Esophagus squamous epithelium (tissue), 5 donors: ENCODE data around the gene AIFM3. TPM values are rescaled to one million over a fixed set of nuclear protein-coding genes. Genes with fewer than 3 reads are reported as not detected.
A peak's percentile ranks its signal among the peaks of the same experiment; 100 is the strongest.
"Not testable (repeated sequence)": the region's sequence is repeated elsewhere in the genome, so short reads cannot be mapped to it uniquely, and the experiment has no call there.

Experiments
- DNase-seq: peaks from one replicate; lab custom pipeline; 2025; lab: John Stamatoyannopoulos, UW
- H3K27ac ChIP-seq, 4 donors: fragments of 200-600 bp; sonication (generic); one replicate each; pipeline ENCODE4 v1.5.1; 2016 to 2019; ENCODE audit warnings: mild to moderate bottlenecking in 1 of 4
- H3K27me3 ChIP-seq, 4 donors: fragments of 200-600 bp; sonication (generic); 1 replicate in 3 of 4; 2 replicates in 1 of 4; pipeline versions ENCODE4 v1.5.1 to v1.6.0; 2017 to 2021; ENCODE audit warnings: antibody characterized with exemption in 1 of 4
- H3K36me3 ChIP-seq, 3 donors: fragments of 200-600 bp; sonication (generic); one replicate each; pipeline ENCODE4 v1.5.1; 2016 to 2019
- H3K4me1 ChIP-seq, 3 donors: fragments of 200-600 bp; sonication (generic); one replicate each; pipeline ENCODE4 v1.5.1; 2017 to 2019
- H3K4me3 ChIP-seq, 4 donors: fragments of 200-600 bp; sonication (generic); 1 replicate in 3 of 4; 2 replicates in 1 of 4; pipeline ENCODE4 v1.5.1; 2016 to 2019; ENCODE audit warnings: mild to moderate bottlenecking in 2 of 4, moderate library complexity in 1 of 4
- H3K9me3 ChIP-seq, 3 donors: fragments of 200-600 bp; sonication (generic); one replicate each; pipeline ENCODE4 v1.5.1; 2016 to 2019
- CTCF ChIP-seq, 6 experiments: fragments of 450-650 bp in 4 of 6; fragments of 200-600 bp in 2 of 6; sonication (generic) in 2 of 6; IDR thresholded peaks; one replicate each; pipeline ENCODE4 v1.5.1; 2016 to 2019; ENCODE audit warnings: antibody characterized with exemption in 6 of 6, mild to moderate bottlenecking in 4 of 6, moderate library complexity in 4 of 6
- POLR2A ChIP-seq, 4 donors: fragments of 450-650 bp; IDR thresholded peaks; one replicate each; pipeline ENCODE4 v1.6.1; 2017; ENCODE audit warnings: antibody characterized with exemption in 4 of 4, mild to moderate bottlenecking in 4 of 4, moderate library complexity in 3 of 4
- WGBS, 2 donors: methylation state at CpG; one replicate each; pipeline ENCODE4 v1.1.5; 2018; 5-methylcytosine and 5-hydroxymethylcytosine counted together
- intact Hi-C: fragments of 100-400 bp; cut with DNase I; formaldehyde crosslinking; loops from one replicate; pipeline ENCODE4 v1.15.0; 2022
- total RNA-seq, 4 donors: library from RNA; depleted of rRNA; stranded (reverse); fragments of >200 nt; gene quantifications; one replicate each; pipeline ENCODE4 v1.1.0, GENCODE V29; 2016
- donor health status: DM: yes; HTN: yes; CAD: no.

The AIFM3 gene
- total RNA-seq, 4 donors from 2014 or later: 0.30 to 1.9 (median 0.94) TPM

DNA sequence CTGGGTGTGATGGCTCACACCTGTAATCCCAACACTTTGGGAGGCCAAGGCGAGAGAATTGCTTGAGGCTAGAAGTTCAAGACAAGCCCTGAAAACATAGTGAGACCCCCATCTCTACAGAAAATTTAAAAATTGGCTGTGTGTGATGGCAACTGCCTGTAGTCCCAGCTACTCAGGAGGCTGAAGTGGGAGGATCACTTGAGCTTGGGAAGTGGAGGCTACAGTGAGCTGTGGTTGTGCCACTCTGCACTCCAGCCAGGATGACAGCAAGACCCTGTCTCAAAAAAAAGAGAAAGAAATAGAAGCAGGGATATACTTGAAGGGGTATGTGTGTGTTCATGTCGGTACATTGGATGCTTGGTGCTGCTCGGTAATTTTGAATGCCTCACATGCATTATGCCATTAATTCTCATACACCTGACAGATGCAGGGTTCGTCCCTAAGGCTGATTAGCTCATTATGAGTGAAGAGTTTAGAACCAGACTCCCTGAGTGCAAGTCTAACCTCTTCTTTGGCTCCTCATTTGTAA, 35.9 kb upstream of the AIFM3 start:
- Histone ChIP-seq H3K4me3 (no peak overlapping the region), H3K9me3 (no peaks in the 10 kb centered on the region), H3K36me3 (peaks cover 0 to 33% (median 6%) of the 10 kb centered on the region in 3 donors), H3K27me3 (no peaks in the 10 kb centered on the region), H3K27ac (no peak overlapping the region), H3K4me1 (peaks cover 3 to 64% (median 30%) of the 10 kb centered on the region in 3 donors)
- intact Hi-C loops: no loop called here
- WGBS, 2 donors: 80 to 85% methylated on average over 4 of the region's 4 CpGs
- DNase-seq: no peak
- no peak for TF ChIP-seq POLR2A (IDR thresholded peaks at IDR 0.05)
- TF ChIP-seq CTCF (IDR thresholded peaks at IDR 0.05): no peak

GRCh38 chr22:20933910-20934309, 33.1 kb upstream of the AIFM3 start:
- intact Hi-C loops: no loop called here
- Histone ChIP-seq H3K27me3 (no peaks in the 10 kb centered on the region), H3K9me3 (no peaks in the 10 kb centered on the region), H3K4me3 (no peak overlapping the region), H3K36me3 (peaks cover 4 to 43% (median 6%) of the 10 kb centered on the region in 3 donors), H3K4me1 (peaks cover 14 to 68% (median 40%) of the 10 kb centered on the region in 3 donors), H3K27ac (no peak overlapping the region)
- no peak for DNase-seq
- 87 to 95% methylated on average over 7 of the region's 7 CpGs for WGBS, 2 donors
- no peak for TF ChIP-seq CTCF (IDR thresholded peaks at IDR 0.05)
- TF ChIP-seq POLR2A (IDR thresholded peaks at IDR 0.05): no peak

- H3K27me3 ChIP-seq, DNase-seq, intact Hi-C loops, H3K4me3 ChIP-seq, H3K9me3 ChIP-seq, H3K27ac ChIP-seq: not testable (repeated sequence)
- Histone ChIP-seq H3K36me3 (peaks cover 4 to 43% (median 6%) of the 10 kb centered on the region in 3 donors), H3K4me1 (peaks cover 18 to 76% (median 48%) of the 10 kb centered on the region in 3 donors)
- WGBS, 2 donors: 72 to 78% methylated on average over 9 of the region's 9 CpGs
Observed at GRCh38 chr22:20935049-20935448, 32.0 kb upstream of the AIFM3 start.

- Histone ChIP-seq H3K27ac (peak overlapping the region in 2 of 4 donors; percentile 16 to 27), H3K36me3 (peaks cover 4 to 43% (median 6%) of the 10 kb centered on the region in 3 donors), H3K4me1 (peaks cover 19 to 85% (median 50%) of the 10 kb centered on the region in 3 donors)
- 48 to 52% methylated on average over 10 to 11 of the region's 11 CpGs for WGBS, 2 donors
- intact Hi-C loops, H3K4me3 ChIP-seq, H3K27me3 ChIP-seq, DNase-seq, H3K9me3 ChIP-seq: not testable (repeated sequence)
Observed at GRCh38 chr22:20935780-20936539, 31.1 kb upstream of the AIFM3 start.

GRCh38 chr22:20937031-20937793, 29.8 kb upstream of the AIFM3 start:
- intact Hi-C loops: no loop called here
- DNase-seq: no peak
- Histone ChIP-seq H3K36me3 (peaks cover 4 to 43% (median 6%) of the 10 kb centered on the region in 3 donors), H3K4me1 (peaks cover 19 to 86% (median 47%) of the 10 kb centered on the region in 3 donors), H3K27ac (peak overlapping the region in 2 of 4 donors; percentile 2 to 3), H3K27me3 (no peaks in the 10 kb centered on the region), H3K9me3 (no peaks in the 10 kb centered on the region), H3K4me3 (no peak overlapping the region)
- TF ChIP-seq POLR2A (IDR thresholded peaks at IDR 0.05) (no peak), CTCF (IDR thresholded peaks at IDR 0.05) (no peak)
- WGBS, 2 donors: 29 to 43% methylated on average over 11 to 12 of the region's 12 CpGs
